Tibial nerve (tissue), 4 donors: Measurements from ENCODE around the gene COPZ1. TPM values are rescaled to one million over a fixed set of nuclear protein-coding genes. Genes with fewer than 3 reads are reported as not detected.

ENCODE experiments used
- DNase-seq, 2 donors: peaks; one replicate each; pipeline ENCODE4 v3.0.0-alpha.2; 2019; ENCODE audit warnings: low spot score in 2 of 2
- H3K27ac ChIP-seq, 4 donors: fragments of 200-600 bp; sonication (generic) in 3 of 4; one replicate each; pipeline ENCODE4 v1.5.1; 2017 to 2019; ENCODE audit warnings: mild to moderate bottlenecking in 1 of 4
- H3K27me3 ChIP-seq, 2 donors: fragments of 200-600 bp; sonication (generic) in 1 of 2; one replicate each; pipeline versions ENCODE4 v1.5.1 to v1.6.0; 2017 to 2019
- H3K36me3 ChIP-seq, 3 donors: fragments of 200-600 bp; sonication (generic); one replicate each; pipeline ENCODE4 v1.5.1; 2018 to 2019
- H3K4me1 ChIP-seq, 4 donors: fragments of 200-600 bp; sonication (generic) in 3 of 4; one replicate each; pipeline ENCODE4 v1.5.1; 2017 to 2019
- H3K4me3 ChIP-seq, 4 donors: fragments of 200-600 bp; sonication (generic) in 3 of 4; one replicate each; pipeline ENCODE4 v1.5.1; 2017 to 2019; ENCODE audit warnings: mild to moderate bottlenecking in 1 of 4, moderate library complexity in 1 of 4
- H3K9me3 ChIP-seq, 4 donors: fragments of 200-600 bp; sonication (generic) in 3 of 4; one replicate each; pipeline ENCODE4 v1.5.1; 2017 to 2019
- EP300 ChIP-seq, 2 donors: sonication (generic); formaldehyde crosslinking; IDR thresholded peaks; one replicate each; pipeline ENCODE4 v1.6.1; 2017; ENCODE audit warnings: antibody characterized with exemption in 2 of 2, mild to moderate bottlenecking in 1 of 2
- POLR2A ChIP-seq, 2 donors: fragments of 450-650 bp; IDR thresholded peaks; one replicate each; pipeline ENCODE4 v1.6.1; 2017; ENCODE audit warnings: antibody characterized with exemption in 2 of 2, mild to moderate bottlenecking in 2 of 2, moderate library complexity in 2 of 2
- WGBS, 2 donors: methylation state at CpG; one replicate each; pipeline ENCODE4 v1.1.5; 2018; 5-methylcytosine and 5-hydroxymethylcytosine counted together
- total RNA-seq, 4 donors: library from RNA; depleted of rRNA; stranded (reverse); fragments of >200 nt; gene quantifications; one replicate each; pipeline ENCODE4 v1.1.0, GENCODE V29; 2016
- TF ChIP-seq, protein P1 (sequence below), 5 experiments: fragments of 200-600 bp in 3 of 5; fragments of 450-650 bp in 2 of 5; sonication (generic) in 3 of 5; IDR thresholded peaks; one replicate each; pipeline ENCODE4 v1.5.1; 2016 to 2019; ENCODE audit warnings: antibody characterized with exemption in 5 of 5, mild to moderate bottlenecking in 3 of 5, moderate library complexity in 2 of 5

Gene COPZ1
- total RNA-seq, 4 donors from 2014 or later, result 38.0 to 52.0 (median 43.6) TPM

DNA sequence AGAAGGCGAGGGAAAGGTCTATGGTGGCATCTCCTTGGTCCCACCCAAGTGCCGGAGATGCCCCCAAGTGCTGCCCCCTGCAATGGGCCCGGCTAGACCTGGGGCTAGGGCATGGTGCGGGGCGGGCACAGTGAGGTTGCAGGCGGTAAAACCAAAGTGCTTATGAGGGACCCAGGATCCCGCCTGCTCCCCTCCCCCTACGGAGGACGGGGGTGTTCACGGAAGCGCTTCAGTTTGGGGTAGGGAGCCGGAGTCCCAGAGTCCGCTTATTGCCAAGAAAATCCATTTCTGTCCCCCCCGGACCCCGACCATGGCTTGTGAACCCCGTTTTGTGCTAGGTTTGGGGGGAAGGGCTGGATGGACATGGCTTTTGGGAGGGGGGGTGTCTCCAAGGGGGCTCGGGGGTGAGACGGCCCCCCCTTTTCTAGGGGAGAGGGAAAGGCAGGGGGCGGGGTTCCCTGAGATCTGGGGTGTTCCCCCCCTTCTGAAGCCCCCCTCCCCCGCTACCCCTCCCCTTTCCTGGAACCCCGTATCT, 44.7 kb downstream of the COPZ1 start:
- TF ChIP-seq, protein P1, sequence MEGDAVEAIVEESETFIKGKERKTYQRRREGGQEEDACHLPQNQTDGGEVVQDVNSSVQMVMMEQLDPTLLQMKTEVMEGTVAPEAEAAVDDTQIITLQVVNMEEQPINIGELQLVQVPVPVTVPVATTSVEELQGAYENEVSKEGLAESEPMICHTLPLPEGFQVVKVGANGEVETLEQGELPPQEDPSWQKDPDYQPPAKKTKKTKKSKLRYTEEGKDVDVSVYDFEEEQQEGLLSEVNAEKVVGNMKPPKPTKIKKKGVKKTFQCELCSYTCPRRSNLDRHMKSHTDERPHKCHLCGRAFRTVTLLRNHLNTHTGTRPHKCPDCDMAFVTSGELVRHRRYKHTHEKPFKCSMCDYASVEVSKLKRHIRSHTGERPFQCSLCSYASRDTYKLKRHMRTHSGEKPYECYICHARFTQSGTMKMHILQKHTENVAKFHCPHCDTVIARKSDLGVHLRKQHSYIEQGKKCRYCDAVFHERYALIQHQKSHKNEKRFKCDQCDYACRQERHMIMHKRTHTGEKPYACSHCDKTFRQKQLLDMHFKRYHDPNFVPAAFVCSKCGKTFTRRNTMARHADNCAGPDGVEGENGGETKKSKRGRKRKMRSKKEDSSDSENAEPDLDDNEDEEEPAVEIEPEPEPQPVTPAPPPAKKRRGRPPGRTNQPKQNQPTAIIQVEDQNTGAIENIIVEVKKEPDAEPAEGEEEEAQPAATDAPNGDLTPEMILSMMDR (IDR thresholded peaks at IDR 0.05), result no peak
- TF ChIP-seq POLR2A (IDR thresholded peaks at IDR 0.05) (no peak), EP300 (IDR thresholded peaks at IDR 0.05) (no peak)
- Histone ChIP-seq H3K36me3 (no peaks in the 10 kb centered on the region), H3K4me1 (peaks cover 0 to 58% (median 31%) of the 10 kb centered on the region in 4 donors), H3K4me3 (peak overlapping the region; percentile 25 to 56 (median 36)), H3K27ac (peak overlapping the region; percentile 58 to 83 (median 71)), H3K9me3 (no peaks in the 10 kb centered on the region), H3K27me3 (no peaks in the 10 kb centered on the region)
- no peak for DNase-seq
- 27 to 29% methylated on average over 16 to 21 of the region's 21 CpGs for WGBS, 2 donors

DNA sequence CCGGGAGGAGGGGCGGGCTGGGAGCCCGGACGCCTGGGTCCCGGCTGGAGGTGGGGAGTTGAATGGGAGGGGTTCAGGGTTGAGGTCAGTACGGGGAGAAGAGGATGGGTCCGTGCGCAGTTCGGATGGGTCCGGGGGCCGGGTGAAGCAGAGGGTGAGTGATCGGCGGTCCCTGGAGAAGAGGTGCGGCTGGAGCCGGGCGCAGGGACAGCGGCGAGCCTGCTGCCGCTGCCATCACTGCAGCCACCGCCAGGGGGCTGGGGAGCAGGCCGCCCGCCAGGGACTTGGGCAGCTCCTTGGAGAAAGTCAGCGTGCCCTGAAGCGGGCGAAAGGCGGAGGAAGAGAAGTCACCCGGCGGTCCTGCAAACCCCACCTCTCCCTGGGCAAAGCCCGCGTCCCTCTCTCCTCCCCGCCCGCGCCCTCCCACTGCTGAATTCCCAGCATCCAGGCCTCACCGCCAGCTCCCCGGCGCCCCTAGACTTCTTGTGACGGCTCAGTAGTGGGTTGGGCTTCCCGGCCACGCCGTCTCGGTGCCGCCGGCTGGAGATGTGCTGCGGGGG, 45.3 kb downstream of the COPZ1 start:
- 12 to 21% methylated on average over 18 to 31 of the region's 44 CpGs for WGBS, 2 donors
- H3K9me3 ChIP-seq, result no peaks in the 10 kb centered on the region
- H3K27ac ChIP-seq, result peak overlapping the region; percentile 58 to 83 (median 71)
- peaks cover 0 to 64% (median 35%) of the 10 kb centered on the region in 4 donors for H3K4me1 ChIP-seq
- peak overlapping the region; percentile 25 to 56 (median 36) for H3K4me3 ChIP-seq
- TF ChIP-seq POLR2A (IDR thresholded peaks at IDR 0.05) (no peak), EP300 (IDR thresholded peaks at IDR 0.05) (peak in 1 of 2 donors; percentile 39)
- TF ChIP-seq, protein P1 (IDR thresholded peaks at IDR 0.05), result peak; percentile 79 to 98 (median 96)
- DNase-seq, result peak; percentile 42 to 59
- no peaks in the 10 kb centered on the region for H3K27me3 ChIP-seq
- H3K36me3 ChIP-seq, result no peaks in the 10 kb centered on the region

DNA sequence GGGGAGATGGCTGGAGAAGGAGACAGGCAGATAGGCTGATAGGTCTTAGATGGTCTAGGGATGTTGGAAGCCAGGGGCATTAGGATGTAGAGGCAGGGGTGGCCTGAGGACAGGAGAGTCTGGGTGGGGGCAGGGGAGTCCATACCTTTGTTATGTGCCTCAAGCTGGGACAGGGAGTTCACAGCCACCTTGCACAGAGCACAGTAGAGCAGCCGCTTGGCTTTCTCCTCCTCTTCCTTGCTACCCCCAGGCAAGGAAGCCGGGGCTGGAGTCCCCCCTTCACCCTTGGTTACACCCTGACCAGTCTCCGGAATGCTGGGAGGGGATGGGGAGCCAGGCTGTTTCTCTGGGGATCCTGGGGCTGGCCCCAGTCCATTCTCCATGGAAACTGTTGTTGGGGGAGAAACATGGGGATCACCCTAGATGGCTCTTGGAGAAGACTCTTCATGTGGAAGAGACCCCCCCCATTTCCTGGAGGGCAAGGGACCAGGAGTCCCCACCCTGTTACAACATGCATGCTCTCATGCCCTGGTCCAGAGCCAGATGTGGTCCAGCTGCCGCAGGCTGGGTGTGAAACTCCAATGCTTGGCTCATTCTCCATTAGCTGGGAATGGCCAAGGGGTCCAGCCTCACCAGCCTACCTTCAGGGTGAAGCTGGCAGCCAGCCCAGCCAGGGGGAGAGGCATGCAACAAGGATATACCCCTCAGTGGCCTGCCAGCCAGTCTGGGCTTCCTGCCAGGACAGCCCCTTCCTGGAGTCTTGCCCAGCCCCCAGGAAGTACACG, 46.6 kb downstream of the COPZ1 start:
- H3K4me1 ChIP-seq, result peaks cover 0 to 77% (median 41%) of the 10 kb centered on the region in 4 donors
- peak; percentile 35 to 64 for DNase-seq
- 34 to 43% methylated on average over 4 to 5 of the region's 5 CpGs for WGBS, 2 donors
- H3K4me3 ChIP-seq, result no peak overlapping the region
- no peaks in the 10 kb centered on the region for H3K9me3 ChIP-seq
- TF ChIP-seq POLR2A (IDR thresholded peaks at IDR 0.05) (no peak), EP300 (IDR thresholded peaks at IDR 0.05) (no peak)
- TF ChIP-seq, protein P1 (IDR thresholded peaks at IDR 0.05), result no peak
- H3K27me3 ChIP-seq, result no peaks in the 10 kb centered on the region
- no peaks in the 10 kb centered on the region for H3K36me3 ChIP-seq
- H3K27ac ChIP-seq, result peak overlapping the region; percentile 58 to 83 (median 71)

DNA sequence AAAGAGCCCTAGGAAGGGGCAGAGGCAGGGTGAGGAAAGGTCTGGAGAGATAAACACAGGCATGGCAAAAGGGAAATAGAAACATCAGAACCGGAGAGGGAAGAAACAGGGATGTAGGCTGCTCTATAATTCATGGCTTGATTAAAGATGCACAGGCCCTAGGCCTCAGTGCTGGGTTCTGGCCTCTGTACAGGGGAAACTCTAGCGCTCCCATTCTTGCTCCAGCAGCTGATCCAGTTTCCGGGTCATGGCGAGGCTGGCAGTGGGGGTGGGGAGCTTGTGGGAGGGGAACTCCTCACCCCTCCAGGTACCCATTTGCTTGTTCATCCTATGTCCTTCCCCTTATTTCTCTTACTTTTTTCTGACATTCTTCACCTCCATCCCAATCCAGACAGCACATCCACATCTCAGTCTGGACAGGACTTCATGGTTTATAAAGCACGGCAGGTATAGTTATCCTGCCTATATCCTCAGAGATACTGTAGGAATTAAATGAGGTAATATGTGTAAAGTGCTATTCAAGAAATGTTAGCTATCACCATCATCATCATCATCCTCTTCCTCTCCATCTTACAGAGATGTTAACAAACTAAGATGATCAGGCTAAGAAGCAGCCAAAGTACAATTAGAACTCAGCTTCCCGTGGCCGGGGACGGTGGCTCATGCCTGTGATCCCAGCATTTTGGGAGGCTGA, 47.3 kb downstream of the COPZ1 start:
- Histone ChIP-seq H3K4me3 (no peak overlapping the region), H3K27me3 (no peaks in the 10 kb centered on the region), H3K27ac (peak overlapping the region in 3 of 4 donors; percentile 17 to 86 (median 83)), H3K9me3 (no peaks in the 10 kb centered on the region), H3K36me3 (no peaks in the 10 kb centered on the region), H3K4me1 (peaks cover 0 to 84% (median 41%) of the 10 kb centered on the region in 4 donors)
- TF ChIP-seq, protein P1 (IDR thresholded peaks at IDR 0.05), result no peak
- TF ChIP-seq EP300 (IDR thresholded peaks at IDR 0.05) (no peak), POLR2A (IDR thresholded peaks at IDR 0.05) (no peak)
- no peak for DNase-seq
- 55 to 61% methylated on average over 8 of the region's 8 CpGs for WGBS, 2 donors
